OCI-M1 (cell line): Measurements from ENCODE around the gene OR13C3.
"Not testable (repeated sequence)": the region's sequence is repeated elsewhere in the genome, so short reads cannot be mapped to it uniquely, and the experiment has no call there.

Experiments used
- DNase-seq: peaks from one replicate; lab custom pipeline; 2025; lab: John Stamatoyannopoulos, UW

Gene OR13C3

DNA sequence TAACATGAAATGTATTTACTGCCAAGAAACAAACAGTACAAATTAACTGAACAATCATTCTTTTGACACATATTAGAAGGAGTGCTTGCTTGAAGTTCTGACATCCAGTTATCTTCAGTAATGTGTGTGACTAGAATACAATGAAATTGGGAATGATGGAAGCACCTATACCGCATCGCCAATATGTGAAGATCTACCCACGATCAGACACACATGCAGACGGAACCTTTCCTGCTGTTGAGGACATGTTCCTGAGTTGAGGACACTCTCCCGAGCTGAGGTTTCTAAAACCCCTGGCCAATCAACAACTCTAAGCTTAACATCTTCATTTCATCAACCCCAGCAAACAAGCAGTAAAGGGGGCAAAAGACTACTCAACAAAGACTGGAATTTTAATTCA is at the start of gene OR13C3:
Gene OR13C3 (minus strand): TSS at position 101 of the 400 bp plus-strand sequence. CDS start 133 bp downstream, outside the sequence.
- no peak for DNase-seq

DNA sequence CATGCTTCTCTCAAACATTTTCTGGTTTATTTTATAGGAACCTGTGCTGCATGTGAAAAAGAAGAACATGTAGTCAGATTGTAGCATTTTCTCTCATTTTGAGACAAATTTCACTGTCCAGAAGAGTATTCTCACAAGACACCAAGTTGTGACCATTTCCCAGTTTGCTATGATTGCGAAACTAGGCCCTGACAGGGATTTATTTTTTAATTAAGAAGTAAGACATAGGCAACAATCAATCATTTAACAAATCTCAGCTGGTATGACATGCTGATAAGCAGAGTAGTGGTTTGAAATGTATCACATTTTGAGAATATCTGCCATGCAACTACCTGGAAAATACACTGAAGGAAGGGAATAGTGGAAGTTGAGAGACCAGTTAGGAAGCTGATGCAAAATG is 43.9 kb upstream of the OR13C3 start:
- no peak for DNase-seq

DNA sequence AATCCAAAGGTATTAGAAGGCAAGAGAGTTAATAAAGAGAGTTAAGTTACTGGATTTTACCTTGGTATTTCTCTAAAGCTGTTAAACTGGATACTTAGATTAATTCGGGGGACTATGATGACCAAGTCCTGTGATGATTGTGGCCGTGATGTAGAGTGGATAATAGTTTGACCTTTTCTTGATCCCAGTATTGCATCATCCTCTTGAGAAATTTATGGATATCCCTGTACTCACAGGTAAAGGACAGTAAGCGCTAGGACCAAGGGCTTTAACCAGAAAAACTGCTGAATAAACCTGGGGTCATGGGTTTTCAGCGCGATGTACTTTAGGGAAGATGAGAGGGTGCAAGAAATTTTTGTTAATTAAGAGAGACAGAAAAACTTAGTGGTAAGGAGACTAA is 40.6 kb upstream of the OR13C3 start:
- DNase-seq, result no peak

DNA sequence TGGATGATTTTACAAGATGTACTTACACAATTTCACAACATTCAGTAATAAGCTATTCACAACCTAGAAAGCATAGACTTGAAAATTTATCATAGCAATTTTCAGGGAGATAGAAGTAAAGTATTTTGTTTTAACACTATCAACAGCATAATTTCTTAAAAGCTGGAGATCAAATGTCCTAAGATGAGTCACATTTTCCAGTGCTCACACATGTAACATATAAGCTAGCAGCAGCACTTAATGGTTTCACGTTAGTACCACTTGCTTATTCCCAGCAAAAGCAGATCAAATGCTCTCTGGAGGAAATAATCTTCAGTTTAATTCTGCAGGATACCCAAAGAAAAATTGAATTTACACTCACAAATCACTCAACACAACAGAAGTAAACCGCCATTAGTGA is 38.8 kb upstream of the OR13C3 start:
- DNase-seq, result no peak

- DNase-seq, result peak; percentile 3
These were observed 36.0 kb upstream of the OR13C3 start for GRCh38 chr9:104572612-104573011.

GRCh38 chr9:104568868-104569267 is 32.2 kb upstream of the OR13C3 start, which contains the start of gene OR13C8:
Gene OR13C8 (plus strand): TSS chr9:104569168. CDS start chr9:104569168, 0 bp downstream.
- no peak for DNase-seq

DNA sequence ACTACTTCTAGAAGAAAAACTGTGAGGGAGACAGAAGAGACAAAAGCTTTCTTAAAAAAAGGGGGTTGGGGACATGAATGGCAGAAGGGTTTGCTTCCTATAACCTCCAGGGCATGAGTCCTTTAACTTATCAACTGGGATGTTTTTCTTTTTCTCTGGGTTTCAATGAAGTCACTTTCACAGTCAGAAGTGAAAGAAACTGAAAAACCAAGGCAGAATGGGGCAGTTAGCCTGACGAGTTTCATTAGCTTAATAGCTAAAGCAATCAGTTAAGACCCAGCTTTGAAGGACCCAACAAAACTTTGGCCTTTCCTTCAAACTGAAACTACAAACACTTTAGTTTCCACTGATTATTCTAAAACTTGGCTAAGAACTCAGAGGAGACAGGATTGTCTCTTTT is 27.7 kb upstream of the OR13C3 start:
- DNase-seq, result no peak

DNA sequence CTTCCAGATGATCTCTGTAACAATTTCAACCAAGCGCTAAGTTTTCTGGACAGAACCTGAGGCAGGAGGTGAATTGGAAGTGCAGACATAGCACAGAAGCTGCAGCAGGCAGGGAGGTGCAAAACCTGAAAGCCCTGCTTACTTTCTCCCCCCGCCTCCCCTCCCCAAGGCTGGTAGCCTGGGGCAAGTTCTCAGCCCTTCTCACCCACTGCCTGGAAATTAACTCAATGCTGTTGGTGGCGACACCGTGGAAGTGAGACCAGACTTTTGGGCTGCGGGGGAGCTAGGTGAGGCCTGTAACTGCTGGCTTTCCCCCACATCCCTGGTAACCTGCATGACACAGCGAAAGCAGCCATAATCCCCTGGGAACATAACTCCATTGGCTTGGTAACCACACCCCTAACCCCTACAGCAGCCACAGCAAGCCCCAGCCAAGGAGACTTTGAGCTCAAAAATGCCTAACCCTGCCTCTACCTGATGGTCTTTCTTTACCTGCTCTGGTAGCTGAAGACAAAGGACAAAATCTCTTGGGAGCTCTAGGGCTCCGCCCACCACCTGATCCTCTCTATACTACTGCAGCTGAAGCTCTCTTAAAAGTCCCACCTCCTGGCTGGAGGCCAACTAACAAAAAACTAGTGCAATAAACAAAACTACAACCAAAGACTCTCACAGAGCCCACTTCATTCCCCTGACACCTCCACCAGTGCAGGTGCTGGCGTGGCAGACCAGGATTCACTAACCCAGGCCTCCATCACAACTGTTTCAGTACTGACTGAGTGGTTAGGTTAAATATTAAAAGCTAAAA is 20.4 kb upstream of the OR13C3 start:
- no peak for DNase-seq

DNA sequence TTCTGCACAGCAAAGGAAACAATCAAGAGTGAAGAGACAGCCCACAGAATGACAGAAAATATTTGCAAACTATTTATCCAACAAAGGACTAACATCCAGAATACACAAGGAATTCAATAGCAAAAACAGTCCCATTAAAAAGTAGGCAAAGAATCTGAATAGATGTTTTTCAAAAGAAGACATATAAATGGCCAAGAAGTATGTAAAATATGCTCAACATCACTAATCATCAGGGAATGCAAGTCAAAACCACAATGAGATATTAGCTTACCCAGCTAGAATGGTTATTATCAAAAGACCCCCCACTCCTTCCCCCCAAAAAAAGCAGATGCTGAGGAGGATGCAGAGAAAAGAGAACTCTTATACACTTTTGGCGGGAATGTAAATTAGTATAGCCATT is 18.9 kb upstream of the OR13C3 start:
- DNase-seq, result no peak

DNA sequence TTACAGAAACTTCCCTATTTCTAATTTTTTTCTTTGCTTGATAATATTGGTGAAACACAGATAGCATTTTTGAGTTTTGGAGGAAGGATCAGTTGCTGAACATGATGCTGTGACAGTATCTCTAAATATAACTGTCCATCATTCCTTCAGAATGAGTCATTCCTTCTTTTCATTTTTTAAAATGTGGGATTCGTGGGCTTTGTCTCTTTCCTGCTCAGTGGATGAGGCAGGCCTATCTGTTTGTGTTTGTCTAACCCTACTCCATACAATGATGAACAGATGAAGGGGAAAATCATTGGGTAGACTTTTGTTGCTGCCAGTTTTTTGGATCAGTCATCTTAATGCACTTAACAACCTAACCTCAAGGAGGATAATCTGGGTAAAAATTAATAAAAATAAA is 16.6 kb upstream of the OR13C3 start:
- no peak for DNase-seq

- DNase-seq, result peak; percentile 55
These were observed 8.0 kb upstream of the OR13C3 start for GRCh38 chr9:104544644-104545043.

DNA sequence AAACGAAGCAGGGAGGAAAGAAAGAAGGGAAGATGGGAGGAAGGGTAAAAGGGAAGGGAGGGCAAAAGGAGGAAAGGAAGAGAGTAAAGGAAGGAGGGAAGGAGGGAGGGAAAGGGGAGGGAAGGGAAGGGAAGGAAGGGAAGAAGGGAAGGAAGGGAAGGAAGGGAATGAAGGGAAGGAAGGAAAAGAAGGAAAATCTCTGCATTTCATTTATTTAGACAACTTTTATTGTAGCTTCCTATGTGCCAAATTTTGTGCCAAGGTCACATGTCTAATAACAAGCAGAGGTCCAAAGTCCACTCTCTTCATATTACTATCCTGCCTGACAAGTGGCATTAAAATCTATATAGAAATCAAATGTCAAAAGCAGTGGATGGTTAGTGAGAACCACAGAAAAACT is 2.6 kb upstream of the OR13C3 start:
- no peak for DNase-seq

DNA sequence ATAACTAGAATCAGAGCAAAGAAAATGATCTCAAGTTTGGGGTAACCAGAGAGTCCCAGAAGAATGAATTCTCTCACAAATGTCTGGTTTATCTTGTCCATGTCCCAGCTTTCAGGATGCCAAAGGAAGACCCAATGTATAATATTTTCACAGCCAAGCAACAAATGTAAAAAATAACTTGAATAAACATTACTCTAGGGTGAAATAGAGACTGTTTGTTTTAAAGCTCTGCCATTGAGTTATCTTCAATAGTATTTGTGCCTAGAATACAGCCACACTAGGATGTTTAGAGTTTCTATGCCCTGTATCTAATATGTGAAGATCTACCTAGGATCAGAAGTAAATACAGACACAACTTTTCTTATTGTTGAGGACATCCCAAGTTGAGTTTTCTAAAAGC is 9.5 kb downstream of the OR13C3 start, which contains the start of gene OR13C4:
Gene OR13C4 (minus strand): TSS at position 101 of the 400 bp plus-strand sequence. CDS start 0 bp downstream, at position 101.
- no peak for DNase-seq

DNA sequence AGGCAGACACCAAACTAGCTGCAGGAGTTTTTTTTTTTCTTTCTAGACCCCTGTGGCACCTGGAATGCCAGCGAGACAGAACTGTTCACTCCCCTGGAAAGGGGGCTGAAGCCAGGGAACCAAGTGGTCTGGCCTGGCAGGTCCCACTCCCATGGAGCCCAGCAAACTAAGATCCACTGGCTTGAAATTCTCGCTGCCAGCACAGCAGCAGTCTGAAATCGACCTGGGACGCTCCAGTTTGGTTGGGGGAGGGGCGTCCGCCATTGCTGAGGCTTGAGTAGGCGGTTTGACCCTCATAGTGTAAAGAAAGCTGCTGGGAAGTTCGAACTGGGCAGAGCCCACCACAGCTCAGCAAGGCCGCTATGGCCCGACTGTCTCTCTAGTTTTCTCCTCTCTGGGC is 16.4 kb downstream of the OR13C3 start:
- DNase-seq, result not testable (repeated sequence)

DNA sequence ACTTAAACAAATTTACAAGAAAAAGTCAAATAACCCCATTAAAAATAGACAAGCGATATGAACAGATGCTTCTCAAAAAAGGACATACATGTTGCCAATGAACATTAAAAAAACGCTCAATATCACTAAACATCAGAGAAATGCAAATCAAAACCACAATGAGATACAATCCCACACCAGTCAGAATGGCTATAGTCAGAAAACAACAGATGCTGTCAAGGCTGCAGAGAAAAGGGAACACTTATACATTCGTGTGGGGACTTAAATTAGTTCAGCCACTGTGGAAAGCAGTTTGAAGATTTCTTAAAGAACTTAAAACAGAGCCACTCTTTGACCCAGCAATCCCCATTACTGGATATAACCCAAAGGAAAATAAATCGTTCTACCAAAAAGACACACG is 21.8 kb downstream of the OR13C3 start:
- DNase-seq, result peak; percentile 17

DNA sequence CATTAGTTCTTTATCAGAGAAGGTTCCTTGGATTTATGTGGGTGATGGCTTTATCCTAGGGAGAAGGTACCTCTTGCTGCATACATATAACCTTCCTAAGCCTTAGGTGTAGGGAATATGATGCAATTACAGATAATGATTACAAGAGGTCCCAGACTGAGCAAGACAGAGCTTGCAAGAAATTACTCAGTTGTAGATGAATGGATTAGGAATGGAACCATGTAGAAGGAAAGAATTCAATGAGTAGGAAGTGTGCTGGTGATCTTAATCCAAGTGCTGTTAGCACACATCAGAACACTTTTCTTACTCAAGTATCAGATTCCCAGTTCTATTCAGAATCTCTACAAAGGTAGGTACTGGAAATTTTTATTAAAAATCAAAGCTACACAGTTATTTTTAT is 30.1 kb downstream of the OR13C3 start:
- no peak for DNase-seq

- no peak for DNase-seq
These were observed 32.7 kb downstream of the OR13C3 start, which contains the start of gene OR13F1 for GRCh38 chr9:104503963-104504362. Gene OR13F1 (plus strand): TSS chr9:104504263. CDS start chr9:104504263, 0 bp downstream.

DNA sequence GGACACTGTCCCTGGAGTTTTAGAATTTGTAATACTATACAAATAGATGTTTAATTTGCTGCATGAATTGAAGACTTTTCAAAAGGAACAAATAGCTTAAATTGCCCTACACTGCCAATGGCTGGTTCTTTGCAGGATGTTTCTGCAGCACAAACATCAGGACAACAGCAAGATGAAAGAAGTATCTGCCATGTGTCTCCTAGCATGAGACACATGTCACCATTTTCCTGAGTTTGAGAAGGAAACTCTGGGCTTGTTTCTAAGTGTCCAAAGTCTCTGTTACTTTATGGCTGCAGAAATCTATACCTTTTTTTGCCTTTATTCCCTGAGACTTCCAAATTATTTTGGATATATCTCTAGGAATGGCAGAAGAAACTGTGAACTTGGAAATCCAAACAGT is 33.2 kb downstream of the OR13C3 start:
- no peak for DNase-seq

DNA sequence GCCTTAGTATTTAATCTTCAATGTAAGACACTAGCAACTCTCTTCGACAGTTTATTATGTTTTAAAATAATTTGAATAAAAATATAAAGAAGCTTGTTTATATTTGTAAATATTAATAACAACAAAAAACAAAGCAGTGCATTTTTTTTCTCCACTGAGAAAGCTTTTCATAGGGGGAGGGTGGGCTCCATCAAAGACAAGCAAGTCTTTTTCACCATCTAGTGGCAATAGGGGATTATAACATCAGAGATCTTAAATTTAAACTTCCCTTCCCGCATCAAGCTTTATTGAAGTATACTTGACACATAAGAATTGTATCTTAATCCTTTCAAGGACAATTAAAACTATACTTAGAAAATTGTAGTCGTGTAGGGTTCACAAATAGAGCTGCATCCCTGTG is 41.8 kb downstream of the OR13C3 start:
- peak; percentile 67 for DNase-seq
